Effector memory CD8-positive, alpha-beta T cell (primary cell): ENCODE data around the gene DLG2.

ENCODE experiments used
- ATAC-seq: fragments of 150-1000 bp; cut with Tn5 transposase; replicated peaks from 2 replicates; pipeline ENCODE4 v1.10.0; 2021; ENCODE audit warnings: mild to moderate bottlenecking, moderate library complexity
- DNase-seq, 3 experiments: peaks; one replicate each; pipeline ENCODE4 v3.0.0; 2021
- H3K27ac Mint-ChIP-seq, 2 donors: one replicate each; pipeline ENCODE4 v1.8.0; 2022; ENCODE audit warnings: mild to moderate bottlenecking in 2 of 2, mixed read lengths in 2 of 2, moderate library complexity in 2 of 2
- H3K27me3 Mint-ChIP-seq, 2 donors: one replicate each; pipeline ENCODE4 v1.8.0; 2022; ENCODE audit warnings: mixed read lengths in 2 of 2
- H3K36me3 Mint-ChIP-seq: one replicate; pipeline ENCODE4 v1.8.0; 2022; ENCODE audit warnings: mild to moderate bottlenecking, moderate library complexity, mixed read lengths; ENCODE audit not compliant: insufficient read depth
- H3K4me1 Mint-ChIP-seq, 2 donors: one replicate each; pipeline ENCODE4 v1.8.0; 2022; ENCODE audit warnings: low read depth in 2 of 2, mixed read lengths in 2 of 2
- H3K4me3 Mint-ChIP-seq, 2 donors: one replicate each; pipeline ENCODE4 v1.8.0; 2022; ENCODE audit warnings: mild to moderate bottlenecking in 2 of 2, mixed read lengths in 2 of 2, moderate library complexity in 2 of 2
- H3K9me3 Mint-ChIP-seq, 2 donors: one replicate each; pipeline ENCODE4 v1.8.0; 2022; ENCODE audit warnings: mixed read lengths in 2 of 2

Gene DLG2

GRCh38 chr11:83862691-83863090 lies 1764.5 kb downstream of the DLG2 start:
- Mint-ChIP-seq H3K4me1 (no peaks in the 10 kb centered on the region), H3K4me3 (no peak overlapping the region), H3K27ac (no peak overlapping the region), H3K9me3 (peaks cover 5 to 7% of the 10 kb centered on the region in 2 donors), H3K36me3 (no peaks in the 10 kb centered on the region), H3K27me3 (no peaks in the 10 kb centered on the region)
- ATAC-seq = no peak
- DNase-seq = no peak

- ATAC-seq = no peak
- H3K27me3 Mint-ChIP-seq = no peaks in the 10 kb centered on the region
- H3K27ac Mint-ChIP-seq = no peak overlapping the region
- H3K9me3 Mint-ChIP-seq = peaks cover 5 to 7% of the 10 kb centered on the region in 2 donors
- no peaks in the 10 kb centered on the region for H3K36me3 Mint-ChIP-seq
- DNase-seq = no peak
- H3K4me3 Mint-ChIP-seq = no peak overlapping the region
- H3K4me1 Mint-ChIP-seq = no peaks in the 10 kb centered on the region
These were observed 1765.1 kb downstream of the DLG2 start for GRCh38 chr11:83862033-83862432.

GRCh38 chr11:83858694-83859093 lies 1768.5 kb downstream of the DLG2 start:
- no peak for DNase-seq
- Mint-ChIP-seq H3K27ac (no peak overlapping the region), H3K9me3 (peaks cover 0 to 9% of the 10 kb centered on the region in 2 donors), H3K27me3 (no peaks in the 10 kb centered on the region), H3K4me1 (no peaks in the 10 kb centered on the region), H3K36me3 (no peaks in the 10 kb centered on the region), H3K4me3 (no peak overlapping the region)
- ATAC-seq = no peak

- H3K27ac Mint-ChIP-seq = no peak overlapping the region
- no peak overlapping the region for H3K4me3 Mint-ChIP-seq
- no peak for ATAC-seq
- H3K9me3 Mint-ChIP-seq = peaks cover 5 to 9% of the 10 kb centered on the region in 2 donors
- DNase-seq = no peak
- H3K27me3 Mint-ChIP-seq = no peaks in the 10 kb centered on the region
- H3K4me1 Mint-ChIP-seq = no peaks in the 10 kb centered on the region
- H3K36me3 Mint-ChIP-seq = no peaks in the 10 kb centered on the region
These were observed 1771.9 kb downstream of the DLG2 start for GRCh38 chr11:83855237-83855636.

- DNase-seq (no peak), ATAC-seq (no peak)
- Mint-ChIP-seq H3K9me3 (peaks cover 4 to 7% of the 10 kb centered on the region in 2 donors), H3K4me1 (no peaks in the 10 kb centered on the region), H3K27ac (no peak overlapping the region), H3K27me3 (no peaks in the 10 kb centered on the region), H3K36me3 (no peaks in the 10 kb centered on the region), H3K4me3 (no peak overlapping the region)
These were observed 1774.2 kb downstream of the DLG2 start for GRCh38 chr11:83852775-83853442.

GRCh38 chr11:83852012-83852411 lies 1775.1 kb downstream of the DLG2 start:
- no peaks in the 10 kb centered on the region for H3K36me3 Mint-ChIP-seq
- ATAC-seq = no peak
- no peaks in the 10 kb centered on the region for H3K27me3 Mint-ChIP-seq
- H3K4me3 Mint-ChIP-seq = no peak overlapping the region
- peaks cover 3 to 7% of the 10 kb centered on the region in 2 donors for H3K9me3 Mint-ChIP-seq
- DNase-seq = no peak
- no peak overlapping the region for H3K27ac Mint-ChIP-seq
- H3K4me1 Mint-ChIP-seq = no peaks in the 10 kb centered on the region

- ATAC-seq (no peak), DNase-seq (no peak)
- Mint-ChIP-seq H3K4me1 (no peaks in the 10 kb centered on the region), H3K4me3 (no peak overlapping the region), H3K36me3 (no peaks in the 10 kb centered on the region), H3K27ac (no peak overlapping the region), H3K9me3 (peaks cover 0 to 7% of the 10 kb centered on the region in 2 donors), H3K27me3 (no peaks in the 10 kb centered on the region)
These were observed 1779.6 kb downstream of the DLG2 start for GRCh38 chr11:83847467-83848034.

- Mint-ChIP-seq H3K27ac (no peak overlapping the region), H3K4me1 (no peaks in the 10 kb centered on the region), H3K36me3 (no peaks in the 10 kb centered on the region), H3K4me3 (no peak overlapping the region), H3K27me3 (no peaks in the 10 kb centered on the region), H3K9me3 (peaks cover 0 to 7% of the 10 kb centered on the region in 2 donors)
- ATAC-seq = no peak
- DNase-seq = no peak
These were observed 1781.3 kb downstream of the DLG2 start for GRCh38 chr11:83845797-83846196.

GRCh38 chr11:83840326-83840725 lies 1786.8 kb downstream of the DLG2 start:
- Mint-ChIP-seq H3K27me3 (no peaks in the 10 kb centered on the region), H3K27ac (no peak overlapping the region), H3K36me3 (no peaks in the 10 kb centered on the region), H3K4me3 (no peak overlapping the region), H3K4me1 (no peaks in the 10 kb centered on the region), H3K9me3 (no peaks in the 10 kb centered on the region)
- DNase-seq (no peak), ATAC-seq (no peak)

- DNase-seq = no peak
- H3K27me3 Mint-ChIP-seq = peaks cover 0 to 6% of the 10 kb centered on the region in 2 donors
- no peak for ATAC-seq
- H3K9me3 Mint-ChIP-seq = no peaks in the 10 kb centered on the region
- H3K4me3 Mint-ChIP-seq = no peak overlapping the region
- H3K4me1 Mint-ChIP-seq = no peaks in the 10 kb centered on the region
- H3K27ac Mint-ChIP-seq = no peak overlapping the region
- H3K36me3 Mint-ChIP-seq = no peaks in the 10 kb centered on the region
These were observed 1790.1 kb downstream of the DLG2 start for GRCh38 chr11:83836883-83837654.

GRCh38 chr11:83836065-83836464 lies 1791.1 kb downstream of the DLG2 start:
- H3K4me1 Mint-ChIP-seq = no peaks in the 10 kb centered on the region
- ATAC-seq (no peak), DNase-seq (no peak)
- H3K4me3 Mint-ChIP-seq = no peak overlapping the region
- no peaks in the 10 kb centered on the region for H3K9me3 Mint-ChIP-seq
- H3K27me3 Mint-ChIP-seq = peaks cover 0 to 12% of the 10 kb centered on the region in 2 donors
- no peak overlapping the region for H3K27ac Mint-ChIP-seq
- no peaks in the 10 kb centered on the region for H3K36me3 Mint-ChIP-seq

- Mint-ChIP-seq H3K9me3 (no peaks in the 10 kb centered on the region), H3K36me3 (no peaks in the 10 kb centered on the region), H3K27ac (no peak overlapping the region), H3K4me3 (no peak overlapping the region), H3K27me3 (peaks cover 0 to 13% of the 10 kb centered on the region in 2 donors), H3K4me1 (no peaks in the 10 kb centered on the region)
- DNase-seq (no peak), ATAC-seq (no peak)
These were observed 1791.7 kb downstream of the DLG2 start for GRCh38 chr11:83835423-83835822.

GRCh38 chr11:83831929-83832328 lies 1795.2 kb downstream of the DLG2 start:
- ATAC-seq = no peak
- DNase-seq = no peak
- H3K27ac Mint-ChIP-seq = no peak overlapping the region
- H3K9me3 Mint-ChIP-seq = no peaks in the 10 kb centered on the region
- peaks cover 0 to 13% of the 10 kb centered on the region in 2 donors for H3K27me3 Mint-ChIP-seq
- H3K4me3 Mint-ChIP-seq = no peak overlapping the region
- H3K4me1 Mint-ChIP-seq = no peaks in the 10 kb centered on the region
- no peaks in the 10 kb centered on the region for H3K36me3 Mint-ChIP-seq
